Activated CD8-positive, alpha-beta memory T cell treated with anti-CD3 and anti-CD28 coated beads for 1 hour (primary cell): ENCODE results near the gene ERMAP.
"Not testable (repeated sequence)": the region's sequence is repeated elsewhere in the genome, so short reads cannot be mapped to it uniquely, and the experiment has no call there.

Experiments used
- DNase-seq, 2 donors: peaks; one replicate each; pipeline ENCODE4 v3.0.0-alpha.2; 2020; ENCODE audit warnings: low read depth in 1 of 2; ENCODE audit errors: extremely low read depth in 1 of 2

ERMAP gene

GRCh38 chr1:42807056-42807668, 9.8 kb upstream of the ERMAP start:
- no peak for DNase-seq

GRCh38 chr1:42814815-42815214, 2.1 kb upstream of the ERMAP start:
- DNase-seq, result not testable (repeated sequence)

GRCh38 chr1:42815941-42816584, 859 bp upstream of the ERMAP start:
- no peak for DNase-seq

- DNase-seq, result no peak
Observed at GRCh38 chr1:42817440-42817767, 482 bp downstream of the ERMAP start.

- DNase-seq, result no peak
Observed at GRCh38 chr1:42817976-42818375, 1.1 kb downstream of the ERMAP start.

- no peak for DNase-seq
Observed at GRCh38 chr1:42820813-42821212, 3.9 kb downstream of the ERMAP start.

- no peak for DNase-seq
Observed at GRCh38 chr1:42821690-42822089, 4.8 kb downstream of the ERMAP start.

- DNase-seq, result no peak
Observed at GRCh38 chr1:42822800-42823392, 6.0 kb downstream of the ERMAP start.

GRCh38 chr1:42824481-42825035, 7.6 kb downstream of the ERMAP start:
- no peak for DNase-seq

GRCh38 chr1:42825036-42825851, 8.3 kb downstream of the ERMAP start:
- no peak for DNase-seq

GRCh38 chr1:42830631-42831030, 13.7 kb downstream of the ERMAP start:
- no peak for DNase-seq

GRCh38 chr1:42831273-42831672, 14.4 kb downstream of the ERMAP start:
- no peak for DNase-seq

- no peak for DNase-seq
Observed at GRCh38 chr1:42832641-42833240, 15.8 kb downstream of the ERMAP start.

GRCh38 chr1:42833981-42834380, 17.1 kb downstream of the ERMAP start:
- no peak for DNase-seq

- no peak for DNase-seq
Observed at GRCh38 chr1:42834803-42835202, 17.9 kb downstream of the ERMAP start.

- DNase-seq, result no peak
Observed at GRCh38 chr1:42835422-42835821, 18.5 kb downstream of the ERMAP start.

- no peak for DNase-seq
Observed at GRCh38 chr1:42837709-42838108, 20.8 kb downstream of the ERMAP start.

GRCh38 chr1:42838482-42839190, 21.7 kb downstream of the ERMAP start:
- DNase-seq, result no peak

GRCh38 chr1:42841010-42841409, 24.1 kb downstream of the ERMAP start:
- DNase-seq, result no peak

GRCh38 chr1:42841440-42842147, 24.7 kb downstream of the ERMAP start:
- DNase-seq, result no peak
